ENCODE results near the gene NRG2. TPM values are rescaled to one million over a fixed set of nuclear protein-coding genes. Genes with fewer than 3 reads are reported as not detected.

Gene NRG2
- total and polyA plus RNA-seq, 7 donors, result 0.42 to 19.6 (median 3.5) TPM

DNA sequence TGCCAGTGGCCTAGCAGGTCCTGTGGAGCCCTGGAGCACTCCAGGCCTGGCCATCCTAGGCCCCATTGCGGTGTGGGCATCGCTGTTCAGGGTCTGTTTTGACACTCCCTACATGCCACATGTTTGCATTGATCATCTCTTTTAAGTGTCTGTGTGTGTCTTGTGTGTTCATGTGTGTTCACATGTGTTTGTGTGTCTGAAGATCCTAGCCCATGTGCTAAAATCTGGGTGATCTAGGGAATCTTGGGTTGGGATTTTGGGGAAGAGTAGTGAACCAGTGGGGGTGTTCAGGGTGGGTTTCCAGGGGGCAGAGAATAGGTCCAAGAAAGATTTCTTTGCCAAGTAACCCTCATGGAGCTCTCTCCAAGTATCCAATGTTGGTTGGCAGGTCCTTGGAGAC, 239.1 kb downstream of the NRG2 start:
- Histone ChIP-seq H3K27ac (no peak overlapping the region), H3K4me3 (no peak overlapping the region), H3K9me3 (no peaks in the 10 kb centered on the region), H3K36me3 (ENCODE audit: insufficient read depth in 1 of 2, low read depth in 1 of 2) (no peaks in the 10 kb centered on the region), H3K4me1 (no peaks in the 10 kb centered on the region), H3K27me3 (ENCODE audit: insufficient read depth in 3 of 3, low read length in 2 of 3) (peaks cover 0 to 8% (median 6%) of the 10 kb centered on the region in 3 donors)
- intact Hi-C loops (cut with DNase I), result no loop called here
- no peak for ATAC-seq
- TF ChIP-seq, protein P1, sequence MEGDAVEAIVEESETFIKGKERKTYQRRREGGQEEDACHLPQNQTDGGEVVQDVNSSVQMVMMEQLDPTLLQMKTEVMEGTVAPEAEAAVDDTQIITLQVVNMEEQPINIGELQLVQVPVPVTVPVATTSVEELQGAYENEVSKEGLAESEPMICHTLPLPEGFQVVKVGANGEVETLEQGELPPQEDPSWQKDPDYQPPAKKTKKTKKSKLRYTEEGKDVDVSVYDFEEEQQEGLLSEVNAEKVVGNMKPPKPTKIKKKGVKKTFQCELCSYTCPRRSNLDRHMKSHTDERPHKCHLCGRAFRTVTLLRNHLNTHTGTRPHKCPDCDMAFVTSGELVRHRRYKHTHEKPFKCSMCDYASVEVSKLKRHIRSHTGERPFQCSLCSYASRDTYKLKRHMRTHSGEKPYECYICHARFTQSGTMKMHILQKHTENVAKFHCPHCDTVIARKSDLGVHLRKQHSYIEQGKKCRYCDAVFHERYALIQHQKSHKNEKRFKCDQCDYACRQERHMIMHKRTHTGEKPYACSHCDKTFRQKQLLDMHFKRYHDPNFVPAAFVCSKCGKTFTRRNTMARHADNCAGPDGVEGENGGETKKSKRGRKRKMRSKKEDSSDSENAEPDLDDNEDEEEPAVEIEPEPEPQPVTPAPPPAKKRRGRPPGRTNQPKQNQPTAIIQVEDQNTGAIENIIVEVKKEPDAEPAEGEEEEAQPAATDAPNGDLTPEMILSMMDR (IDR thresholded peaks at IDR 0.05), result no peak
- DNase-seq, result no peak
- WGBS, 3 donors, result 92 to 97% (median 94%) methylated on average over 2 of the region's 2 CpGs

GRCh38 chr5:139799359-139799758, 243.7 kb downstream of the NRG2 start:
- H3K27me3 ChIP-seq (ENCODE audit: insufficient read depth in 3 of 3, low read length in 2 of 3), result peaks cover 0 to 39% (median 19%) of the 10 kb centered on the region in 3 donors
- no peaks in the 10 kb centered on the region for H3K9me3 ChIP-seq

DNA sequence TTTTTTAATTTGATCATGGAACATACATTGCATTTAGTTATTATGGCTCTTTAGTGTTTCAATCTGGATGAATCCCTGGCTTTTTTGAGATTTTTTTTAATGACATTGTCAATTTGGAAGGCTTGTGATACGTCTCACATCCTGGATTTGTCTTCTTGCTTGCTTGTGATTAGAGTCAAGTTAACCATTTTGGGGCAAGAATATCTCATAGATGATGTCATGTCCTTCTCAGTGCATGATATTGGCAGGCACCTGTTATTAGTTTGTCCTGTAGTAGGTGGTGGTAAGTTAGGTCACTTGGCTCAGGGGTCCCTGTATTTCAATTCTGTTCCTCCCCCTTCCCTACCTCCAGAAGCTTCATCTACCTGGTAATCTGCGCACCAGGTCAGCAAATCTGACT, 244.2 kb downstream of the NRG2 start:
- no peak for ATAC-seq

More at GRCh38 chr5:139799359-139799758, 243.7 kb downstream of the NRG2 start:
- intact Hi-C loops (cut with DNase I), result no loop called here
- Histone ChIP-seq H3K4me1 (peaks cover 10% of the 10 kb centered on the region), H3K4me3 (no peak overlapping the region), H3K27ac (no peak overlapping the region), H3K36me3 (ENCODE audit: insufficient read depth in 1 of 2, low read depth in 1 of 2) (no peaks in the 10 kb centered on the region)
- ATAC-seq, result no peak
- TF ChIP-seq, protein P1 (IDR thresholded peaks at IDR 0.05), result no peak
- peak in 1 of 2 donors; percentile 14 for DNase-seq

DNA sequence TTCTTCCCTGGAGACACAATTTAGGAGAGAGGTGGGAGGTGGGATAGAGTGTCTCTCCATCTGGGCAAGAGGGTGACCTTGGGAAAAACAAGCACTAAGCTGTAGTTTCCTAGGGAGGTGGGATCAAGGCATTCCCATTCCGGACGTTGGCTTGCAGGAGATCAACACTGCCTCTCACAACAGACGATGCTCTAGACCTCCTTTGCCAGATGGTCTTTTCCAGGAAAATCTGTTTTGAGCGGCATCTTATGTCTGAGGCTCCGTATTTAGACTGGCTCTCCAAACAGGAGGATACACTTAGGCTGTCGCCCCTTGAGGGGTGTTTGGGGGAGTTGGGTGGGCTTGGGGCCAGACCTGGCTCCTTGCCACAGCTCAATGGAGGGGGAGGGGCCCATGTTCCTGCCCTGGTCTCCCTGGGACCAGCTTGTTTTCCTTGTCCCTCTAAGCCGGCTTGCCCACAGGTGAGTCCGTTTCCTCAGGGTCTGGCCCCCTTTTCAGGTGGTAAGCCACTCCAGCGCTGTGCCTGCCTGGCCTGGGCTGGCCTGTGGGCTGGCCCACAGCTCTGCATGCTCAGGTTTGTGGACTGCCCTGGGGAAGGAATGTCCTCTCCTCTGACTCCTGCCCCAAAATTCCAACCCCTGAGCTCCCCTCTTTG, 245.1 kb downstream of the NRG2 start:
- Histone ChIP-seq H3K27me3 (ENCODE audit: insufficient read depth in 3 of 3, low read length in 2 of 3) (peaks cover 0 to 39% (median 19%) of the 10 kb centered on the region in 3 donors), H3K36me3 (ENCODE audit: insufficient read depth in 1 of 2, low read depth in 1 of 2) (no peaks in the 10 kb centered on the region), H3K4me1 (peaks cover 10% of the 10 kb centered on the region), H3K27ac (no peak overlapping the region), H3K9me3 (no peaks in the 10 kb centered on the region), H3K4me3 (no peak overlapping the region)
- DNase-seq, result peak in 1 of 2 donors; percentile 29
- ATAC-seq, result no peak
- 56 to 68% (median 60%) methylated on average over 9 of the region's 9 CpGs for WGBS, 3 donors
- TF ChIP-seq, protein P1 (IDR thresholded peaks at IDR 0.05), result no peak
- intact Hi-C loops (cut with DNase I), result no loop called here

More for the DNA sequence above, 244.2 kb downstream of the NRG2 start:
- peaks cover 0 to 39% (median 19%) of the 10 kb centered on the region in 3 donors for H3K27me3 ChIP-seq (ENCODE audit: insufficient read depth in 3 of 3, low read length in 2 of 3)
- H3K36me3 ChIP-seq (ENCODE audit: insufficient read depth in 1 of 2, low read depth in 1 of 2), result no peaks in the 10 kb centered on the region
- TF ChIP-seq, protein P1 (IDR thresholded peaks at IDR 0.05), result no peak
- no peak overlapping the region for H3K4me3 ChIP-seq
- no peak for DNase-seq
- 88 to 91% (median 88%) methylated on average over 2 of the region's 2 CpGs for WGBS, 3 donors
- no peak overlapping the region for H3K27ac ChIP-seq
- H3K9me3 ChIP-seq, result no peaks in the 10 kb centered on the region
- intact Hi-C loops (cut with DNase I), result no loop called here
- peaks cover 10% of the 10 kb centered on the region for H3K4me1 ChIP-seq

DNA sequence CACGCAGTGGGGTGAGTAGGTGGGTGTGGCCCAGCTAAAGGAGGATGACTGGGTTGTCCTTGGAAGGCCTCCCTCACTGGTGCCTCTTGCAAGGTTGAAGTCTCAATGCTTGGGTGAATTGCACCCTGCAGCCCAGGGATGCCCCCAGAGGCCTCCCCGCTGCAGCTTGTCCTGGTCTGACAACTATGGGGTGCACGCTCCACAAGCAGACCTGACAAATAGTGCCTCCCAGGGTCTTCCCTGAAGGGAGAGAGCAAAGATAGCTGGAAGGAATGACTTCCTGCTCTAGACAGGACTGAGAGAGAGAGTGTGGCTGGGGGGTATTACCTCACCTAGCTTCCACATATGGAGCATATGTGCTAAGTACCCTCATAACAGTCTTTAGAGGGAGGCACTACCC, 245.8 kb downstream of the NRG2 start:
- TF ChIP-seq, protein P1 (IDR thresholded peaks at IDR 0.05), result no peak
- DNase-seq (peak in 1 of 2 donors; percentile 26), ATAC-seq (no peak)
- no peaks in the 10 kb centered on the region for H3K9me3 ChIP-seq
- H3K4me3 ChIP-seq, result no peak overlapping the region
- intact Hi-C loops (cut with DNase I), result no loop called here
- 76 to 78% (median 77%) methylated on average over 3 of the region's 3 CpGs for WGBS, 3 donors
- H3K4me1 ChIP-seq, result peaks cover 10% of the 10 kb centered on the region
- peaks cover 0 to 39% (median 19%) of the 10 kb centered on the region in 3 donors for H3K27me3 ChIP-seq (ENCODE audit: insufficient read depth in 3 of 3, low read length in 2 of 3)
- no peak overlapping the region for H3K27ac ChIP-seq
- H3K36me3 ChIP-seq (ENCODE audit: insufficient read depth in 1 of 2, low read depth in 1 of 2), result no peaks in the 10 kb centered on the region

Data from psoas muscle (tissue), 8 donors.